ENCODE measurements around the gene GLS.
"Not testable (repeated sequence)": the region's sequence is repeated elsewhere in the genome, so short reads cannot be mapped to it uniquely, and the experiment has no call there.

GLS gene

GRCh38 chr2:190935054-190935453 is 54.4 kb downstream of the GLS start:
- no peak for DNase-seq

GRCh38 chr2:190938771-190939335 is 58.2 kb downstream of the GLS start:
- no peak for DNase-seq

- DNase-seq: no peak
Observed at GRCh38 chr2:190940454-190940853, 59.8 kb downstream of the GLS start.

GRCh38 chr2:190941571-190941970 is 61.0 kb downstream of the GLS start:
- no peak for DNase-seq

- DNase-seq: no peak
Observed at GRCh38 chr2:190942697-190943096, 62.1 kb downstream of the GLS start.

- no peak for DNase-seq
Observed at GRCh38 chr2:190943706-190944105, 63.1 kb downstream of the GLS start.

GRCh38 chr2:190947141-190947540 is 66.5 kb downstream of the GLS start:
- peak; percentile 37 for DNase-seq

- peak; percentile 84 for DNase-seq
Observed at GRCh38 chr2:190947711-190948251, 67.2 kb downstream of the GLS start.

GRCh38 chr2:190948671-190949070 is 68.0 kb downstream of the GLS start:
- DNase-seq: peak; percentile 46

- no peak for DNase-seq
Observed at GRCh38 chr2:190950566-190950991, 70.0 kb downstream of the GLS start.

- DNase-seq: no peak
Observed at GRCh38 chr2:190953257-190953656, 72.6 kb downstream of the GLS start.

GRCh38 chr2:190959911-190960788 is 79.5 kb downstream of the GLS start:
- DNase-seq: peak; percentile 58

- DNase-seq: not testable (repeated sequence)
Observed at GRCh38 chr2:190961117-190961516, 80.5 kb downstream of the GLS start.

- peak; percentile 37 for DNase-seq
Observed at GRCh38 chr2:190961918-190962487, 81.4 kb downstream of the GLS start.

- DNase-seq: no peak
Observed at GRCh38 chr2:190963088-190963487, 82.5 kb downstream of the GLS start.

- DNase-seq: no peak
Observed at GRCh38 chr2:190964170-190964795, 83.7 kb downstream of the GLS start.

- DNase-seq: no peak
Observed at GRCh38 chr2:190965580-190966222, 85.1 kb downstream of the GLS start.

- no peak for DNase-seq
Observed at GRCh38 chr2:190968522-190968921, 87.9 kb downstream of the GLS start.

GRCh38 chr2:190970160-190970559 is 89.5 kb downstream of the GLS start:
- DNase-seq: no peak

- no peak for DNase-seq
Observed at GRCh38 chr2:190970873-190971506, 90.4 kb downstream of the GLS start.

- no peak for DNase-seq
Observed at GRCh38 chr2:190972213-190972612, 91.6 kb downstream of the GLS start.

- DNase-seq: peak; percentile 51
Observed at GRCh38 chr2:190972846-190973245, 92.2 kb downstream of the GLS start.
